ENCODE results near the gene SLC24A4.
A peak's percentile ranks its signal among the peaks of the same experiment; 100 is the strongest.

Gene SLC24A4

DNA sequence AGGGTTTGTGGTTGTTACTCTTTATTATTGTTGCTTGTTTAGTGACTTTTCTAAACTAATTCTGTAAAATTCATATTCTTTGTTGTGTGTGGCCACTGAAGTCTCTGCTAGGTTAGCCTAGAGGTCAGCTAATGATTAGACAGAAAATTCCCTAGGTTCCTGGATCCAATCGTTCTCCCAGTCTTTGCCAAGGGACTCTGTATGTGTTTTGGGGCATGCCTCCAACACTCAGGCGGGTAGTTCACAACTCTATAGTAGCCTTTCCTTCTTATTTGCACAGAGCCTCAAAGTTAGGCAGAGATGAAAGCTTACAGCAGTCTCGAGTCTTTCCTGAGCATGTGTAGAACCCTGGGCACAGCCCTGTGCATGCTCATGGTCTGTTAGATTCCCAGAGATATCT lies 157.9 kb downstream of the SLC24A4 start:
- Histone ChIP-seq H3K27me3 (replicated peaks) (no peaks in the 10 kb centered on the region), H3K4me3 (ENCODE audit: low read depth, low read length) (no peak overlapping the region), H3K36me3 (replicated peaks) (no peaks in the 10 kb centered on the region), H3K27ac (no peak overlapping the region)
- DNase-seq, result no peak
- in situ Hi-C loops (cut with HindIII; ENCODE audit: low pct_ligation_motif_present, low sequenced_read_pairs), result no loop called here
- TF ChIP-seq, protein P1, sequence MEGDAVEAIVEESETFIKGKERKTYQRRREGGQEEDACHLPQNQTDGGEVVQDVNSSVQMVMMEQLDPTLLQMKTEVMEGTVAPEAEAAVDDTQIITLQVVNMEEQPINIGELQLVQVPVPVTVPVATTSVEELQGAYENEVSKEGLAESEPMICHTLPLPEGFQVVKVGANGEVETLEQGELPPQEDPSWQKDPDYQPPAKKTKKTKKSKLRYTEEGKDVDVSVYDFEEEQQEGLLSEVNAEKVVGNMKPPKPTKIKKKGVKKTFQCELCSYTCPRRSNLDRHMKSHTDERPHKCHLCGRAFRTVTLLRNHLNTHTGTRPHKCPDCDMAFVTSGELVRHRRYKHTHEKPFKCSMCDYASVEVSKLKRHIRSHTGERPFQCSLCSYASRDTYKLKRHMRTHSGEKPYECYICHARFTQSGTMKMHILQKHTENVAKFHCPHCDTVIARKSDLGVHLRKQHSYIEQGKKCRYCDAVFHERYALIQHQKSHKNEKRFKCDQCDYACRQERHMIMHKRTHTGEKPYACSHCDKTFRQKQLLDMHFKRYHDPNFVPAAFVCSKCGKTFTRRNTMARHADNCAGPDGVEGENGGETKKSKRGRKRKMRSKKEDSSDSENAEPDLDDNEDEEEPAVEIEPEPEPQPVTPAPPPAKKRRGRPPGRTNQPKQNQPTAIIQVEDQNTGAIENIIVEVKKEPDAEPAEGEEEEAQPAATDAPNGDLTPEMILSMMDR (IDR thresholded peaks at IDR 0.05; ENCODE audit: low read depth, low read length, missing control alignments), result no peak

DNA sequence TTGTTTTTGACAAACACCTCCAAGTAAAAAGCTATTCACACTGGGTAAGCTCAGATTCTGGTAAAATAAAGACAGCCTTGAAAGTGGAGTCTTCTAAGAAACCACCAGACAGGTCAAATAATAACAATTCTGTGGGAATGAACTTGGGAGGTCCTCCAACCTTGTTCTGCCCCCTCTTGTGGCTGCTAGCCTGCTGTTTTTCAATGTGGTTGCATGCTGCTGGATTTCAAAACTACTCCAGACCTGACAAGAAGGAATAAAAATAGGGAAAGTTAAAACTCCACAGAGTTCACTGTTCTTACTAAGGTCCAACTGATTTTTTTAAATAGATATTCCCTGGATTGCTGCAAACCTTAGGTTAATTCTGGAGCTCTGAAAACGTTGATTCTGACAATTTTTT lies 158.4 kb downstream of the SLC24A4 start:
- Histone ChIP-seq H3K4me3 (ENCODE audit: low read depth, low read length) (no peak overlapping the region), H3K36me3 (replicated peaks) (no peaks in the 10 kb centered on the region), H3K27ac (no peak overlapping the region), H3K27me3 (replicated peaks) (no peaks in the 10 kb centered on the region)
- TF ChIP-seq, protein P1 (IDR thresholded peaks at IDR 0.05; ENCODE audit: low read depth, low read length, missing control alignments), result peak; percentile 73
- peak; percentile 42 for DNase-seq
- in situ Hi-C loops (cut with HindIII; ENCODE audit: low pct_ligation_motif_present, low sequenced_read_pairs), result no loop called here

DNA sequence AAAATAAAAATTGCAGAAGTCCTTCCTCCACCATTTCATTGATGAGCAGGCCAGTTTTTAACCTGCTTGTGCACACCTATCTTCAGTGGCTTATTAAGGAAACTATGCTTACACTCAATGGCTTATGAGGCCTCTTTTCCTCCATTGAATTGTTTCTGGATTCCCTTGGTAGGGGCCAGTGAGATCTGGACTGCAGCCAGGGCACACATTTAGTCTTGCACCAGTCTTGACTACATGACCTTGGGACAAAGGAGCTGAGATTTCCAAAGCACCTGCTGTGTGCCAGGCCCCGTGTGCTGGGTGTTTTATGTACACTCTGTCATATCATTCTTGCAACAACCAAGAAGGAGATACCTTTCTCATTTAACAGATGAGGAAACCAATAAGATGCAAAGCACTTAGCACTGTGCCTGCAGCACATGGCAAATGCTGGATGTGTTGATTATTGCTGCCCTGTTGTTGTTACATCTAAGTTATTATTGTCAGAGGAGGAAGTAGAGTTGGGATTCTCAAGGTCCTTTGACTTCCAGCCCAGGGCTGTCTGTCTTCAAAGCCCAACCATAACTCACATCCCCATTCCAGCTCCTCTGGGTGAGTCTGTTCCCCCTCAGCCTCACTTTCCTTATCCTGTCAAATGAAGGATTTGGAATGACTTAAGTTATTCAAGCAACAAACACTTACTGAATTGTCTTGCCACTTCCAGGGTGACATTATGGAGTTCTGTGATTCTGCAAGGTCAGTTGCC lies 159.0 kb downstream of the SLC24A4 start:
- H3K36me3 ChIP-seq (replicated peaks), result no peaks in the 10 kb centered on the region
- TF ChIP-seq, protein P1 (IDR thresholded peaks at IDR 0.05; ENCODE audit: low read depth, low read length, missing control alignments), result no peak
- DNase-seq, result no peak
- no peaks in the 10 kb centered on the region for H3K27me3 ChIP-seq (replicated peaks)
- H3K27ac ChIP-seq, result no peak overlapping the region
- in situ Hi-C loops (cut with HindIII; ENCODE audit: low pct_ligation_motif_present, low sequenced_read_pairs), result no loop called here
- no peak overlapping the region for H3K4me3 ChIP-seq (ENCODE audit: low read depth, low read length)

DNA sequence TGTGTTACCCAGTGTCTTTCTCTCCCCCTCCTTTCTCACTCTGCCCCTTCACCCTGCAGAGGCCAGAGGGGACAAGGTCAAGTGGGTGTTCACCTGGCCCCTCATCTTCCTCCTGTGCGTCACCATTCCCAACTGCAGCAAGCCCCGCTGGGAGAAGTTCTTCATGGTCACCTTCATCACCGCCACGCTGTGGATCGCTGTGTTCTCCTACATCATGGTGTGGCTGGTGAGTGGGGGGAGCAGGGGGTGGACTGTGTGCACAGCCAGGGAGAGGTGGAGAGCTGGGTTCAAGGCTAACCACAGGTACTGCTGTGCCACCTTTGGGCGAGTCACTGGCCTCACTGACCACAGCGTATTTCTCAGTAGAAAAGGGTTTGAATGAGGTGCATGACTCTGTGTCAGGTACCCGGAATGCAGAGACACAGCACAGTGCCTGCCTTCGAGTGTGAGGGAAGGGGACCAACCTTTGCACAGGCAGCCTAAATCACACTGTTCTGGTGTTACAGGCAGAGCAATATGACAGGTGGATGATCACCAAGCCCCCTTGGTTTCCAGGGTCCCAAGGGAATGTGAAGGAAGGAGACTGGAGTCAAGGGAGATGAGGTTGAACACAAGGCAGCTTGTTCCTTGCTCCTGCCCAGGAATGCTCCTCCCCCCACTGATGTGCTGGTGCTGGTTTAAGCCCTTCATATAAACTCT lies 159.8 kb downstream of the SLC24A4 start:
- Histone ChIP-seq H3K27me3 (replicated peaks) (no peaks in the 10 kb centered on the region), H3K36me3 (replicated peaks) (no peaks in the 10 kb centered on the region), H3K27ac (no peak overlapping the region), H3K4me3 (ENCODE audit: low read depth, low read length) (no peak overlapping the region)
- in situ Hi-C loops (cut with HindIII; ENCODE audit: low pct_ligation_motif_present, low sequenced_read_pairs), result no loop called here
- DNase-seq, result no peak
- TF ChIP-seq, protein P1 (IDR thresholded peaks at IDR 0.05; ENCODE audit: low read depth, low read length, missing control alignments), result no peak

DNA sequence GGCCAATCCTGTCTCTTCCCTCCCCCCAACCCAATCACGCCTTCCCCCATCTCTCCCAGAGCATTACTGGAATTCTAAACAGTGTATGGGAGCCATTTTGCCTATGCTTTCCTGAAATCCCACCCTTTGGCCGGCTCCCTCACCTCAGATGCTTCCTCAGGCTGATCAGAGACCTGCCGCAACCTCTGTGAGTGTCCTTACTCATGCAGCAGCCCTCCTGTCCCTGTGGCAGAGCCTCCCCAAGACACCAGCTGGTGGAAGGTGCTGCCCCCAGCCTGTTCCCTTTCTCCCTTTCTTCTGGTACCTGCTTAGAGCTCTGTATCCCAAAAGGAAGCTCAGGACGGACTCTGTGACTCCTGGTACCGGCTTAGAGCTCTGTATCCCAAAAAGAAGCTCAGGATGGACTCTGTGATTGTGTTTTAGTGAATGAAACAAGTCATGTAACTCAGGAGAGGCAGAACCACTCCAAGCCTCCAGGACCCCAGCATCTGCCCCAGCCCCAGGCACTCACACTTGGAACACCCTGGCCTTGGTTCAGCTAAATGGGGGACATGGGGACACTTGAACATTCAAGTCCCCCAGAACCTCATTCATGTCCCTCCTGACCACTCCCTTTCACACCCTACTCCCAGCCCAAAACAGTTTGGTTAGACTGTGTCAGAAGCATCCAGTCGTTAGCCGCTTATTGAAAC lies 161.3 kb downstream of the SLC24A4 start:
- Histone ChIP-seq H3K27me3 (replicated peaks) (no peaks in the 10 kb centered on the region), H3K27ac (no peak overlapping the region), H3K36me3 (replicated peaks) (no peaks in the 10 kb centered on the region), H3K4me3 (ENCODE audit: low read depth, low read length) (no peak overlapping the region)
- in situ Hi-C loops (cut with HindIII; ENCODE audit: low pct_ligation_motif_present, low sequenced_read_pairs), result no loop called here
- TF ChIP-seq, protein P1 (IDR thresholded peaks at IDR 0.05; ENCODE audit: low read depth, low read length, missing control alignments), result no peak
- DNase-seq, result no peak

All from brain microvascular endothelial cell (primary cell).